GM23248 (cell line): ENCODE results near the gene LNPK.

ENCODE experiments used
- EZH2 ChIP-seq: fragments of 200-600 bp; sonication (generic); IDR thresholded peaks from 2 replicates; pipeline ENCODE4 v1.6.1; 2018; ENCODE audit warnings: antibody characterized with exemption, mild to moderate bottlenecking; ENCODE audit not compliant: insufficient read depth, poor library complexity, severe bottlenecking
- EZH2phosphoT487 ChIP-seq: fragments of 200-600 bp; sonication (generic); IDR thresholded peaks from 2 replicates; pipeline ENCODE4 v1.6.1; 2018; ENCODE audit warnings: antibody characterized with exemption, moderate library complexity, mild to moderate bottlenecking, low read depth; ENCODE audit not compliant: insufficient read depth

DNA sequence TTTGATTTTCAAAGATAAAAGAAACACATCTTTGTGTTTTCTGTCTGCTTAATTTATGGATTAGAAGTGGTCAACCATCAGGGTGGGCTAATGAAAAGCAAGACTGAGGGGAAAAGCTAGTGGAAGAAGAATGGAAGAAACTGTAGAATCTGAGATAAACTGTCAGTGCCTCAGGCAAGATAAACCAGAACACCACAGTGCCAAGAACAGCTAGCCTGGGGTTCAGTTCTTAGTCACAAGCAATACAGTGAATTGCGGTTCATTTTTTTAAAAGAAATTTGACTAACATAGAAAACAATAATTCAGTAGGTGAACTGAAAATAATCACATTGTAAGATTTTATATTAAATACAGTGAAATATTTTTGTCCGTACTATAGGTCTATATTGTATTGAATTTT is 22.0 kb upstream of the LNPK start:
- TF ChIP-seq EZH2 (no peak), EZH2phosphoT487 (no peak)
